RKO (cell line): ENCODE results near the gene CDC14B.

ENCODE experiments used
- DNase-seq: peaks from one replicate; pipeline ENCODE4 v3.0.0-alpha.2; 2016; ENCODE audit warnings: low spot score

CDC14B gene

DNA sequence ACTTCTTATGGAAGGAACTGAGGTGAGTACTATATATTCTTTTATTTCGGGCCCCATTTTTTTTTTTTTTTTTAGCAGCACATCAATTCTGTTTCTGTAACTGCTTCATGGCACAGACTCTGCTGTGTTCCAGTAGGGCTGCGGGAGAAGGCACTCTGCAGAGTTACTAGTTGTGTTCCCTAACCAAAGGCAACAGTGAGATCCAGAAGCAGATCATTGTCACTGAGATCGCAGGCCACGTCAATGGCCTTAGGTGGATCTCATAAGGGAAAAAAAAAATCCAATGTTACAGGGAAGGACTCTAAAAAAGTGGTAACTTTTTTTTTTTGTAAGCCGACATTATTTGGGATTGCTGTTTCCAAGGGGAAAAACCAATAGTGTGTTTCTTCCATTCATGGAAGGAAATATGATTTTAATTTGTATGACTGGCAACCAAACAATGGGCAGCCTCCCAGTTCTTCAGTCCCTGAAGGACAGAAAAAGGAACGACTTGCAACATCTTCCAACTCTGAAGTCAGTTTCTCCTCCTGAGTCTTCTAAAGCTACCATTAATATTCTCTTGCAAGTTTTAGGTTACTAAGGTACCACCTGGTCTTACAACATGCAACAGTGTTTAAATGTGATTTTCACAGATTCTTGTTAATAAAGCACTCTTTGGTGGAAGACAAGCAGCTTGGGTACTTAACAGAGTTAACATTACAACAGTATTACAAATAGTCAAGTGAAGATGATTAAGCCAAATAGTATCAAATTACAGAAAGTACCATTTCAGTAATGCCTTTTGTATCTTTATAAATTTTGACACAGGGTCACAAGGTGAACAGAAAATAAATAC lies 116.9 kb downstream of the CDC14B start:
- no peak for DNase-seq

DNA sequence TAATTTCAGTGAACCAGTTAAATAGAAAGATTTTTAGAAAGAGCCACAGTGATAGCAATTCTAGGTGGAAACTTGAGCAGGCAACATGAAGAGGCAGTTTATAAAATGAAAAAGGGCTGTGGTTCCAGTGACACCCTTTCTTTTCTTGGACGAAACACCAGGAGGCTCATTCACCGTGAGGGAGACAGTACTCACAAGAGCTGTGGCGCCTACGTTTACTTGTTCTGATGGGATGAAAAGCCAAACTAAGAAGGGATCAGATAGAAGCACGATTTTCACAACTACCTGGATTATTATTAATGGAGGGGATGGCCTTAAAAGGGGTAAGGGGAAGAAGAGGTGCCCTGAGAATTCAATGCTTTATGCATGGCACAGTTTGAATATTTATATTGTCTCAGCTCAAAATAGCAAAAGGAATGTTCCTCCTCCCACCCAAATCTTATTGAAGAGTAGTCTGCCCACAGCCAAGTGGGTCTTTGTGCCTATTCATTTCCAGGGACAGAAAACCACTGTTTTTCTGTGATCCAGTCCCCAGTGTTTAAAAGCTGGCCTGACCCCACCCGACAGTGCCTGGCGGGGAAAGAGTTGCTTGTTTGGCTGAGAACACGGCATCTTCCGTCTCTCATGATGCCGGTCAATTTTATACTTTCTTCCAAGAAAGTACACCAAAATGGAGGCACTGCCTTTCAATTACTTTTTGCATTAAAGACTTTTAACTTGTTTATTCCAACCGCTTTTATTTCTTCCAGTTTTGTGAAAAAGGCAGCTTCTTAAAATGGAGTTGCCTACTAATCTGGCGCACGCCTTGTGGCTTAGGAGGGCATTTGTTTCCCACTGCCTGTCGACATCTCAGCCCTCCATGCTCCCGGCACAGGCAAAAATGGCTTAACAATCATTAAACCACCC lies 117.8 kb downstream of the CDC14B start:
- no peak for DNase-seq

DNA sequence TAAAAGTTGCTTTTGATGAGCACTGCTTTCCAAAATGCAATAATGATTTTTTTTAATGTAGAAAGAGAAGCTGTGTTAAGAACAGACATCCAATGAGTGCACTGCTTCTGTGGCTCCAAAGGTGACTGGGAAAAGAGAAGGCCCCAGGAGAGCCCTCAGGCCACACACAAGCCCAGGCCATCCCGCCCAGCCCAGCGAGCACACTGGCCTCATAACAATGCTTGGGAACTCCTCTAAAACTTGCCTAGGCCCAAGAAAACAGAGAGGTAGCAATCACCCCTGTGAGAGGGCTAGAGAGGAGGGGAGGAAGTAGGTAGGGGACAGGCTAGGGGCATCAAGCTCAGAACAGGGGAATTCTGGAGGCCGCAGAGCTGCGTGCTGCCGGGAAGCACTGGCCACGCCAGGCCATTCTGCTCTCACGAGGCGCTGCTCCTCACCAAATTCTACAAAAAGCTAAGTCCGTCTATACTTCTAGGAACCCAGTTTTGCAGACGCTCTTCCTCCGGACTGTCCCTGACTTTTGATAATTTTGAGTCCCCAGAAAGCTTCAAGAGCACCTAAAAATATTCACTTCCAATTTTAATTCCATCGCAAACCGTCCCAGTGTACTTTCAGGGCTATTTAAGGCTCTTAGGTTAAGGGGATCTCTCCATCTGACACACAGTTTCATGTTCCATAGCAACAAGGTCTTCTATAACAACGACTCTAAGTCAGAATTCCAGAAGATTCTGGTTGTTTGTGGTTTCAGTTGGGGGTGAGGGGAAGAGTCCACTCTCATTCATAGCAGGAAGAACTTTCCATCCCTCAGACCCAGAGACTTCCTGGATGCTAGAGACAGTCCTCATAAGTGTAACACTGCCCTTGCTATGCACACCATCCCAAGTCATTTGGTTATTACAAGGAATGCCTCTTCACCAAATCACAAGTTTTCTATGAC lies 118.7 kb downstream of the CDC14B start:
- no peak for DNase-seq

DNA sequence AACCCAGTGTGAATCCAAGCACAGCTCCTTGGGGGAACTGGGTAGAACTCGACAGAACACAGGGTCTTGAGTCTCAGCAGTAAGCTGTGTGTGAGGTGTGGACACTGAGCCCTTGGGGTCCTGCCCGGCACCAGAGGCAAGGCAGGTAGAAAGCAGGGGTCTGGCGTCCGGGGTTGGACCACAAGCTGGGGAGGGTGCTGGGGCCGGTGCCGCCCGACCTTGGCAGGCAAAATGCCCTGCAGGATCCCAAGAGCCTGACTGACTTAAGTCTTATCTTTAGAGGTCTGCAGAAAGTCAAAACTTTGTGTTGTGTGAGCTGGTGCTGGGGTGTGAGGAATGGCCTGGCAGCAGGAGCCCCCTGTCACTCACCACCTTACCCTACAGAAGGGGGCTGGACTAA lies 120.4 kb downstream of the CDC14B start:
- no peak for DNase-seq

DNA sequence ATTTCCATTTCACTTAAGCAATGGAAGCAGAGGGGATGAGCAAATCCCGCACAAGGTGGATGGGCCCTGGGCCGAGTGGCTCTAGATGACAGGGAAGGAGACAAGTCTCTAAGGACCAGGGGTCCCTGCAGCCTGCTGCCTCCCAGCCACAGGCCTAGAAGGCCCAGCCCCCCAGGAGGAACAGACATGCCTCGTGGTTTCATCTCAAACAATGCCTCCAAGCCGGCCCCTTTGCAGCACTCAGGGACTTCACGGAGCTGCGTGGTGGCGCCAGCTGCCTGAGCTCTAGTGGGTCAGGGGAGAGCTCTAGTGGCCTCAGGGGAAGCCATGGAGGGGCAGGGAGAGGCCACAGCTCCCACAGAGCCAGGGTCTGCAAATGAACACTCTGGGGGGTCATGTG lies 120.8 kb downstream of the CDC14B start:
- DNase-seq, result no peak

DNA sequence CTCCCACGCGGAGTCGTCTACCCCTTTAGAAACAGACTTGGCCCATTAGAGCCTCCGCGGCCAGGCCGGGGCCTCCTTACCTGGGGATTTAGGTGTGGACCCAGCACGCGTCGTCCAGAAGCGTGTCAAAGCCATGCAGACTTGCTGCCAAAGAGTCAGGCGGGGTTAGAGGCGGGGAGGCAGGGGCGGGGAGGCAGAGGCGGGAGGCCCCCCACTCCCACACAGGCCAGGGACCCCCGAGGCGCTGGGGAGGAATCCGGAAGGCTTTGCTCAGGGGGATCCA lies 122.6 kb downstream of the CDC14B start:
- DNase-seq, result no peak

DNA sequence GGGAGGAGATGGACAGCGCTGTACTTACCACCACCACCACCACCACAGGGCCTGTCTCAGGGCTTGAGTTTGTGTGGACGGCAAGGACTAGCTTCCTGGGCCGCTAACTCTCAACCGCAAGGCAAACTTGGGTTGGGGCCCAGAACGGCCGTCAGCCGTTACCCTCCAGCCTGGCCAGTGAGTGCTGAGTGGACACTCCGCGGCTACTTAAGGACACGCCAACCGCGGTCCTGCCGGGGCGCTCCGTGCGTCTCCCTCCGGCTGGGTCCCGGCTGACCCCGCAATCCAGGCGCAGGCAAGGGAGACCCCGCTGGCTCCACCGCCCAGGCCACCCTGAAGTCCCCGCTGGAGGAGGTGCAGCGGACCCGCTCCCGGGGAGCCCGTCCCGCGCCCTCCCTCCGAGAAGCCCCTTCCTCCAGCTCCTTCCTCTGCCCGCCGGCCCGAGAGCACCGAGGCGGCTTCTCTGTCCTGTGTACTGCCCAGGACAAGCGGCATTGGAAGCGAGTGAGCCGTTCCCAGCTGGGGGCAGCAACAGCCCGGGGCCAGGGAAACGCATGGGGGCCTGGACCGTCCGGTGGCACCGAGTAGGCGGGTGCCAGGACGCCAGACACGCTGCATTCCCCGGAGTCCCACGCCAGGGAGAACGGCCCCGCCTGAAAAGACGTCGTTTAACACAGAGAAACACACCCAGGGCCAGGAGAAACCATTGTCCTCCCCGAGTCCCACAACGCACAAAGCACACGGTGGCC lies 123.1 kb downstream of the CDC14B start:
- no peak for DNase-seq

DNA sequence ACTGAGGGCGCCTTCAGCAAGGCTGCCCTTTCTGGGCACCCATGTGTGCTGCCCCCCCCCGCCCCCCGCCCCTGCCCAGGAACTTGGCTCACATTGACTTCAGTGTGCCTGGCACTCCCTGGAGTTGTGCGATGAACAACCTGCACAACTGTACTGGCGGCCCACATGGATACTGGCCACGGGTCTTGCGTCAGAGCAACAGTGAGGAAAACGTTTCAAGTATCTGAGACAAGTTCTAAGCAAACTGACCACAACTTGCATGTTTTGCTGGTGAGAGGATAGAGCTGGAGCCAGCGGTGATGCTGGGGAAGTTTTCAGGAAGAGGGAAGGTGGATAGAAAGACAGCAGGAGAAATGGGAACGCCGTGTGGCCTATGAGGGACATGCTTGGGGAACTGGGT lies 124.3 kb downstream of the CDC14B start:
- DNase-seq, result no peak

DNA sequence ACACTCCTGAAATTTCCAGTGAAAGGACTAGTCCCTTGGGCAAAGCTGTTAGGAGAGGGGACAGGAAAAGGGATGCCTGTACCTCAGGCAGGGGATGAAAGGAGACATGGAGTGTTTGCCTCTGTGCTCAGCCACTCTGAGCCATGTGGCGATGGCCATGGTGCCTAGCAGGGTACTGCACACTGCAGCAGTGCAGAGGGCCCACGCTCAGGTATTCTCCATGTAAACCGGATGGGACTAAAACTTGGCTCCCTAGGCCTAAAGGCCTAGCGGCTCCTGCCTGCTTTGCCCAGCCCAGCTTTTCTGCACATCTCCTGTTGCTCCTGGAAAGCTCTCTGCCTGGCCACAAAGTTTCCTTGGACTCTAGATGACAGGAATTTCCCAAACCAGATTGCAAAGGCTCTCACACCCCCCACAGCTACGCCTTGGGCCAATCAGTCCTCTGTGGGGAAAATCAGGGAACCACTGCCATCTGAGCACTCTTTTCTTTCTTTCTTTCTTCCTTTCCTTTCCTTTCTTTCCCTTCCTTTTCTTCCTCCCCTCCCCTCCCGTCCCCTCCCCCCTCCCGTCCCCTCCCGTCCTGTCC lies 125.3 kb downstream of the CDC14B start:
- DNase-seq, result no peak

DNA sequence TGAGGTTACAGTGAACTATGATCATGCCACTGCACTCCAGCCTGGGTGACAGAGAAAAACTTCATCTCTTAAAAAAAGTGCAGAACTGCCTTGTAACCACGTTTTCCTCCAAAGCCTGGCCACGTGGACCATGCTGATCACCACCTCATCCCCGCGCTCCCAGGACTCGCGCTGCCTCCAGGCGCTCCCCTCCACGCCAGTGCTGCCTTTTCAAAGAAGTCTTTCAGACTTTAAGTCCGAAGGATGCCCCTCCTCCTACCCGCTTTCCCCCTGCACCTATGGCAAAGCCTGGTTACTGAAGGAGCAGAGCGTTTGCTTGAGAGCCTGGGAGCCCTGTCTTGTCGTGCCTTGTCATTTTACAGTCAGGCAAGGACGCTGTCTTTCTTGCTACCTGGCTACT lies 125.9 kb downstream of the CDC14B start:
- no peak for DNase-seq

DNA sequence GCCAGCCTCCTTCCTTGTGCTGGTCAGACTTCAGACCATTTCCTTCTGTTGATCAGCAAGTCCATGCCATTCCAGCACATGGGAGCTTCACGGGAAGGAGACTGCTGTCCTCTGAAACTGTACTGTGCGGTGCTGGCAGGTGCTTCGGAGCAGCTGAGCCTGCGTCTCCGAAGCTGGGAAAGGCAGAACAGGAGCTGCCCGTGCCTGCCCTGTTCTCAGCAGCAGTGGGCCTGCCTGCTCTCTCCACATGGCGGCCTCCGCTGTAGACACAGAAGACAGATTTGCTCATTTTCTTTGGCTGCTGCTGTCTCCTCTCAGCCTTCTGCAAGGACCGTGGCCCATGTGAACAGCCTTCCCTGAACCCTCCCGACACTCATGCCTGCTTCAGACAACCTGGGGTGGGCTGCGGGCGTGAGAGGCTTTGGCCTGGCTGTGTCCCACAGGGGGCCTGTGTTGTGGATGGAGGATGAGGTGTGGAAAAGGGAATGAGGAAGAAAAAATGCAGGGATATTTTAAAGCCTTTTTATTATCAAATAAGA lies 126.6 kb downstream of the CDC14B start:
- DNase-seq, result no peak

DNA sequence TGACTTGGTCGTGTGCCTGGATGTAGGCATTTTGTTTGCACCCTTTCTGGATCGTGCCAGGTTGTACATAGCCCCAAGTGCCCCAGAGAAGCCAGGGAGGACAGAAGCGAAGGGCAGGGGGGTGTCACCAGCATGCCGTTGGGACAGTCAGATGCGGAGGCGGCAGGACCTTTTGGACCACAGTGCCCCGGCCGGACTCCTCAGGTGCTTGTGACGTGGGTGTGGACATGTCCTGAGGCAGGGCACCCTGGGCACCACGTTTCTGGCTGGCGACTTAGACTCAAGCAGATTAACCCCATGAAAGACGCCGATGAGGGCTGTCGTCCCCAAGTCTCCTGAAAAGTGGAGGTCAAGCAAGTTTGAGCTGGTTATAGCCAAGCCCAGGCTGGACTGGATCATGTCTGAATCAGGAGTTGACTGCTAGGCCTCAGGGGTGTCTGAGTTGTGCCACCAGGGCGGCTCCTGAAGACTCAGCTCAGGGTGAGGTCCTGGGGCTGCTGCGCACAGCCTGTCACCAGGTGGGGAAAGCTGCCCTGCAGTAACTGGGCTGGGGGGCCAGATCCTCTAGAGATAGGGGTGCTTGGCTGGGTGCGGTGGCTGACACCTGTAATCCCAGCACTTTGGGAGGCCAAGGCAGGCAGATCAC lies 127.6 kb downstream of the CDC14B start:
- DNase-seq, result no peak

DNA sequence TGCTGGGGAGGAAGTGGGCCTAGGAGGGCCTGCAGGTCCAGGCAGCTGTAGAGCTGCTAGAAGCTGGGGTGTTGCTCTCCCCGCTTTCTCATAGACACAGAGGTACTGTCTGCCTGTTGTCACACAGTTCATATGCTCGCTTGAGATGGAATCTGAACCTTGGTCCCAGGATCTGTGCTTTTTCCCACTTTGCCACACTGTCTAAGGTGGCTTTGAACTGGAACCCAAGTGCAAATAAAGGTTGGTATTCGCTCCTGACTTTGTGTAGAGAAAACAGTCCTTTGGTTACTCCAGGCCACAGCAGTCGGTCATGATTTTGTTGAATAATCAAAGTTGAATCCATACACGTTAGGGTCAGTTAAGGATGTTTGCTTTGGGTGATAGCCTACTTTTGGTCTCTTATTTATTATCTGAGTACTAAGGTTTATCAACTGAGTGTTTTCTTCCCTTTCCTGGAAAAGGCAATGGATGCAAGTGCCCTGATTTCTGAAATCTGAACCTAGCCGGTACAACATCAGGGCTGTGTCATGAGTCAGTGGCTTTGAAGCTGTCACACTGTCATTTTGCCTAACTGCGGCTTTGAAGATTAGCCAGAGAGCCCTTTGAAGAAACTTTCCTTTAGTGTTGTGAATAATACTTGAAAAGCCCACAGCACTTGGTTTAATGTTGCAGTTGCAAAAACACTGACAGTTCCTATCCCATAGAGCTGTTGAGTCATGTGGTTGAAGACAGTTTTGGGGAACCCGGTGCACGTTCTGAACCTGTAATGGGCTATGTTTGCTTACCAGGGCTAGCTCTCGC lies 128.4 kb downstream of the CDC14B start:
- DNase-seq, result no peak

DNA sequence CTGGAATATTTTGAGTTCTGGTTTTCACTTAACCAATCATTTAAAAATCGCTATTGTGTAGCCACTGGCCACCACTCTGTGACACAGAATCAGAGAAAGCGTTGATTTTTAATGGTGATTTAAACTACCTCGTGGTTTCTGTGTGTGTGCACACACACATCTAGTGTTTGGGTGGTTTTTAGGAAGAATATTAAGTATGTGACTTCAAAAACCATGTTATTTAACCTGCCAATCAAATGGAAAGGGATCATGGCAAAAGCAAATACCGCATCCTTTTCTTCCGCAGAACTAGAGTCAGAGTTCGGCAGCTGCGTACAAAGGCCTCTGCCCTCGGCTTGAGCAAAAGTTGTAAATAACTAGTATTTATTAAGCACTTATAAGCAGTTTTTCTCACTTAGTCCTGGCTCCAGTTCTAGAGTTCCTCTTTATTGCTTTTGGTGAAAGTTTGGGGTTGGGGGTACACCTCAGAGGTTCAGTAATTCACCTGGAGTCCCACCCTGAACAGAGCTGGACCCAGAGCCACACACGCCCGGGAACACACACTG lies 129.0 kb downstream of the CDC14B start:
- no peak for DNase-seq

DNA sequence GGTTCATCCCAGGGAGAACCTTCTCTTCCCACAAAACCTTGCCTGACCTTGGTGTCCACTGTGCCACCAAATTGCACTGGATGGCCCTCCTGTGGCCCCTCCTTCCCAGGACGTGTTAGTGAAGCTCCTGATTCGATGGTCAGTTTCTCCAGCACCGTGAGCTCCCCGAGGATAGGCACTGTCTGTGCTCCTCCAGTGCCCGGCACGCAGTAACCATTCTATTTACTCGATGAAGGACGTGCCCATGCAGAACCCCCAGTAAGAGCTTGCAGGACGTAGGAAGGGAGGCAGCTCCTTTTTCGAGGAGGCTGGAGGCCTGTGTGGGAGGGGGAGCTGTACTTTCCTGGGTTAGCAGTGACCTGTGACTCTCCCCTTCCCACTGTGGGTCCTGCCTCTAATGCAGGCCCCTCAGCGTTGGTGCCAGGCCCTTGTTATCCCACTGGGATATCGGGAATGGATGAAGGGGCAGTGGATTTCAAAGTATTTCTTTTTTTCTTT lies 130.1 kb downstream of the CDC14B start:
- DNase-seq, result no peak

DNA sequence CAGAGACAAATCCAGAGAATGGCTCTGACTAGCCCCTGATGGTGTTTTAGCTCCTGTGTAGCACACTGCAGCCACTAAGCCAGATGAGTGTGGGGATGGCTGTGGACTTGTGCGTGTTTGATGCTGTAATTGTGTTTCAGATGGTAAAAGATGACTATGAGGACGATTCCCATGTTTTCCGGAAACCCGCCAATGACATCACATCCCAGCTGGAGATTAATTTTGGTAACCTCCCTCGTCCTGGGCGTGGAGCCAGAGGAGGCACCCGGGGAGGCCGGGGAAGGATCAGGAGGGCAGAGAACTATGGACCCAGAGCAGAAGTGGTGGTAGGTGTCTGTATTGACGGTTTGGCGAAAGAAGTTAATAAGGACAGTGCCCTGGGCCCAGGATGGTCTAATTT lies 131.7 kb downstream of the CDC14B start:
- no peak for DNase-seq

DNA sequence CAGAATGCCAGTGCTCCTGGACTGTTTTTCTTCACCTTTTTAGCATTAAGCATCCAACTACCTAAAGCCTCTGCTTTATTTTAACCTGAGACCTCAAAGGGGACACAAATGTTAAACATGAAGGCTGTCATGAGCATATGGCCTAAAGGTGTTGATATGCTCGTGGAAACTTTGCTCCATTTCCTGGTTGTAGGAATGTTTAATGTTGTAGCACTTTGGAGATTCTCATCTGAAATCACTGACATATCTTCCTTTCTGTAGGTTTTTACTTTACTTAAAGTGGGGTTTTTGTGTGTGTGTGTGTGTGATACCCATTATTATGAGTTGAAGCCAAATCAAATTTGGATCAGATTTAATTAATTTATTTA lies 132.6 kb downstream of the CDC14B start:
- DNase-seq, result no peak

DNA sequence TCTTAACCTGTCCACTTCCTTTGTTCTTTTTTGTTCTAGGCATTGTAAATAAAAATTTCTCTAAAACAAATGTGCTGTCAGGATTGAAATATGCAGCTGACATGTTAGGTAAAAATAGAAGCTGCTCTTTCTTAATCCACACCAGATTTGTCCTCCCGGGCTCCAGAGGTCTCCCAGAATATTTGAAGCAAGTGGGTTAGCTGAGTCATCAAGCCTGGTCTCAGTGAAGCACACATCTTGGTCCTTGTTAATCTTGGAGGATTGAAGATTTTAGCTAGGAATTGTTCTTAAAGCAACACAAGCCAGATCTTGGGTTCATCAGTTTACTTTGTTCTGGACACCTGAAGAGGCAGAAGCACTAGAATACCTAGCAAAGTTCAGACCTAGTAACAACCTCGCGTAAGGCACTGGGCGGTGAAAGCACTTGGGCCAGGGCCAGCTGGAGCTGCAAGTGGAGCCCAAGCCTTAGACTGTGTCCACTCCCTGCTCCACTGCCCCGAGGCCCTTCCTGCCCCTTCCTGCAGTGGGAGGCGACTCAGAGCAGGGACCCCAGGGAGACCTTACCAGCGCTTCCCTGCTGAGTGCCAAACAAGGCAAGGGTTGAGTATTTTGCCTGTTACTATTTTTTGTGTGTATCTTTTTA lies 133.1 kb downstream of the CDC14B start:
- DNase-seq, result no peak

DNA sequence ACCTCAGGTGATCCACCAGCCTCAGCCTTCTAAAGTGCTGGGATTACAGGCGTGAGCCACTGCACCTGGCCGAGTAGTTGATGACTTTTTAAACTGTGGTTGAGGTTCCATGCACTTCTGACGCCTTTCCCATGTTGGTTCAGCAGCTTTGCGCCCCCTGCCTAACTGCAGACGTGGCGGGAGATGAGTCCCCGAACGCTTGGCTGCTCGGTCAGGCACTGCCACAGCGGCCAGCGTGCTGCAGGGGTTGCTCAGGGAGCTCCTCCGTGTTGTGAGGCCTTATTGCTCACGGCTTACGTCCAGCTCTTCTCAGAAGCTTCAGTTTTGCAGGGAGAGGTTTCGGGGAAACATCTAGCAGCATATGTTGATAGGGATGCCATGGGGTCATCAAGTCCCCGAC lies 134.4 kb downstream of the CDC14B start:
- DNase-seq, result no peak
